HepG2 (cell line): ENCODE measurements around the gene GNG10. TPM values are rescaled to one million over a fixed set of nuclear protein-coding genes. Genes with fewer than 3 reads are reported as not detected.

Experiments used
- ATAC-seq: fragments of 200-7000 bp; cut with Tn5 transposase; 3 replicates; pipeline ENCODE4 v1.9.1; 2020; ENCODE audit warnings: mild to moderate bottlenecking, moderate library complexity
- BruUV-seq: library from RNA; stranded (reverse); fragments of 400-500 nt; replicated peaks from 2 replicates; lab custom pipeline; 2021; lab: Mats Ljungman, UMichigan
- CTCF ChIA-PET: fragments of 300-600 bp; formaldehyde crosslinking; extraction: SDS; loops from one replicate; lab custom pipeline; 2021; ENCODE audit warnings: low total read pairs, inconsistent platforms, low intra/inter-chr PET ratio; lab: Yijun Ruan, JAX
- POLR2A ChIA-PET: fragments of 350-600 bp; sonication (Branson Sonifier 250); formaldehyde crosslinking; loops from one replicate; lab custom pipeline; 2020; ENCODE audit warnings: antibody characterized with exemption, inconsistent platforms; lab: Yijun Ruan, JAX
- DNase-seq: peaks from one replicate; pipeline ENCODE4 v3.0.0-alpha.2; 2015; ENCODE audit warnings: low spot score
- FAIRE-seq: peaks from 3 replicates; lab custom pipeline; 2011; peaks lifted over from hg19 to GRCh38; lab: Jason Lieb, UNC
- H2AFZ ChIP-seq: one replicate; pipeline ENCODE4 v1.6.1; 2011; ENCODE audit warnings: low read length, inconsistent platforms
- H3K27ac ChIP-seq: fragments of 300-600 bp; 3 replicates; pipeline ENCODE4 v1.8.0; 2011; ENCODE audit warnings: mixed run types, mild to moderate bottlenecking, mixed read lengths, low read length, inconsistent platforms; ENCODE audit not compliant: insufficient read depth; ENCODE audit errors: extremely low read length
- H3K27me3 ChIP-seq, 2 experiments: fragments of 200-600 bp in 1 of 2; 2 replicates in 1 of 2; 3 replicates in 1 of 2; pipeline versions ENCODE4 v1.6.0 to v1.8.0; 2011; ENCODE audit warnings: low read length in 2 of 2, mild to moderate bottlenecking in 2 of 2, moderate library complexity in 2 of 2, inconsistent platforms in 1 of 2; ENCODE audit not compliant: insufficient read depth in 2 of 2, control insufficient read depth in 1 of 2
- H3K36me3 ChIP-seq, 2 experiments: fragments of 200-600 bp in 1 of 2; replicated peaks in 1 of 2; 2 replicates in 1 of 2; 3 replicates in 1 of 2; pipeline versions ENCODE4 v1.5.1 to v1.8.0; 2011; ENCODE audit warnings: low read length in 2 of 2, inconsistent platforms in 1 of 2; ENCODE audit not compliant: insufficient read depth in 2 of 2, control insufficient read depth in 1 of 2
- H3K4me1 ChIP-seq: 2 replicates; pipeline ENCODE4 v1.5.1; 2012; ENCODE audit warnings: low read length, inconsistent platforms; ENCODE audit not compliant: insufficient read depth
- H3K4me2 ChIP-seq: 2 replicates; pipeline ENCODE4 v1.6.0; 2011; ENCODE audit warnings: low read depth, low read length, inconsistent platforms
- H3K4me3 ChIP-seq, 3 experiments: fragments of 200-600 bp in 1 of 3; sonication (generic), shearing (Covaris generic) in 1 of 3; replicated peaks in 1 of 3; 2 replicates each; pipeline ENCODE4 v1.5.1; 2011 to 2016; ENCODE audit warnings: low read length in 3 of 3, inconsistent platforms in 2 of 3, low read depth in 2 of 3, mild to moderate bottlenecking in 2 of 3, control low read depth in 1 of 3, mixed read lengths in 1 of 3; ENCODE audit not compliant: insufficient read depth in 1 of 3
- H3K79me2 ChIP-seq: one replicate; pipeline ENCODE4 v1.6.1; 2011; ENCODE audit warnings: low read length, inconsistent platforms; ENCODE audit not compliant: insufficient read depth
- H3K9ac ChIP-seq: 2 replicates; pipeline ENCODE4 v1.6.0; 2011; ENCODE audit warnings: mild to moderate bottlenecking, low read depth, low read length, inconsistent platforms; ENCODE audit not compliant: insufficient read depth
- H3K9me3 ChIP-seq: 2 replicates; pipeline ENCODE4 v1.5.1; 2012; ENCODE audit warnings: mild to moderate bottlenecking, low read length
- H4K20me1 ChIP-seq: 2 replicates; pipeline ENCODE4 v1.6.0; 2011; ENCODE audit warnings: inconsistent platforms, mild to moderate bottlenecking, low read length, moderate library complexity; ENCODE audit not compliant: insufficient read depth
- AHDC1 ChIP-seq: sonication (generic); formaldehyde crosslinking; IDR thresholded peaks from 2 replicates; pipeline ENCODE4 v1.5.1; 2020; ENCODE audit warnings: mild to moderate bottlenecking, missing genetic modification reagents, borderline replicate concordance
- CEBPB ChIP-seq: IDR thresholded peaks from 2 replicates; pipeline ENCODE4 v1.6.1; 2011; ENCODE audit warnings: low read depth, low read length, improper control_type of control experiment, borderline replicate concordance
- DDIT3 ChIP-seq: sonication (generic); formaldehyde crosslinking; IDR thresholded peaks from 2 replicates; pipeline ENCODE4 v1.4.0; 2020; ENCODE audit warnings: mild to moderate bottlenecking, missing genetic modification reagents
- HDAC6 ChIP-seq: fragments of 200-600 bp; sonication (generic); IDR thresholded peaks from 2 replicates; pipeline ENCODE4 v1.7.0; 2017; ENCODE audit warnings: mild to moderate bottlenecking, antibody characterized with exemption, low read length, low read depth
- MAZ ChIP-seq, 2 experiments: sonication (generic) in 1 of 2; formaldehyde crosslinking in 1 of 2; IDR thresholded peaks; 2 replicates each; pipeline versions ENCODE4 v1.5.0 to v1.6.1; 2012 to 2020; ENCODE audit warnings: low read depth in 2 of 2, mild to moderate bottlenecking in 2 of 2, borderline replicate concordance in 1 of 2, improper control_type of control experiment in 1 of 2, low read length in 1 of 2, missing genetic modification reagents in 1 of 2, moderate library complexity in 1 of 2
- NCOA2 ChIP-seq: sonication (generic); formaldehyde crosslinking; IDR thresholded peaks from 2 replicates; pipeline ENCODE4 v1.8.0; 2022; ENCODE audit warnings: inconsistent platforms
- POLR2A ChIP-seq, 2 experiments: IDR thresholded peaks; 2 replicates each; pipeline ENCODE4 v1.6.1; 2011; ENCODE audit warnings: low read depth in 2 of 2, low read length in 2 of 2, mild to moderate bottlenecking in 1 of 2, moderate library complexity in 1 of 2; ENCODE audit not compliant: insufficient read depth in 1 of 2
- PRDM10 ChIP-seq: sonication (generic); formaldehyde crosslinking; IDR thresholded peaks from 2 replicates; pipeline ENCODE4 v1.4.0; 2020; ENCODE audit warnings: low read depth, missing genetic modification reagents
- SKI ChIP-seq: fragments of 450-650 bp; IDR thresholded peaks from one replicate; pipeline ENCODE4 v1.6.1; 2018; ENCODE audit warnings: mild to moderate bottlenecking; ENCODE audit not compliant: partially characterized antibody
- TMF1 ChIP-seq: sonication (generic); formaldehyde crosslinking; IDR thresholded peaks from 2 replicates; pipeline ENCODE4 v1.8.1; 2022; ENCODE audit warnings: low read depth, missing genetic modification reagents
- ZBTB26 ChIP-seq: IDR thresholded peaks from 2 replicates; pipeline ENCODE4 v1.6.1; 2016; ENCODE audit warnings: missing compliant biosample characterization, missing genetic modification reagents, borderline replicate concordance
- ZBTB3 ChIP-seq: sonication (generic); formaldehyde crosslinking; IDR thresholded peaks from 2 replicates; pipeline ENCODE4 v1.4.0; 2020; ENCODE audit warnings: low read depth, mild to moderate bottlenecking, moderate library complexity, missing genetic modification reagents, borderline replicate concordance
- WGBS: methylation state at CpG from one replicate; pipeline ENCODE4 v1.1.6; 2017; ENCODE audit warnings: low lambda C conversion rate; 5-methylcytosine and 5-hydroxymethylcytosine counted together
- in situ Hi-C: cut with HindIII; loops from 2 replicates; pipeline ENCODE4 v1.10.0; 2017; ENCODE audit warnings: low pct_unique_long_range_greater_than_20kb; ENCODE audit not compliant: extremely low pct_ligation_motif_present
- intact Hi-C: fragments of 100-400 bp; cut with micrococcal nuclease; formaldehyde crosslinking; loops from one replicate; pipeline ENCODE4 v1.10.0; 2022; ENCODE audit not compliant: unreplicated experiment
- polyA plus RNA-seq, 8 experiments: library from polyadenylated mRNA; depleted of rRNA in 3 of 8; stranded (reverse) in 7 of 8; unstranded in 1 of 8; fragments of >200 nt; fragmentation: Illumina TruSeq in 4 of 8; extraction: Trizol in 4 of 8; gene quantifications; 2 replicates each; pipeline versions ENCODE4 v1.2.1 to v1.2.3, GENCODE V29; 2011 to 2016; ENCODE audit warnings: low read depth in 4 of 8, missing spikeins in 1 of 8, mixed read lengths in 1 of 8; ENCODE audit not compliant: insufficient read depth in 1 of 8
- total RNA-seq, 5 experiments: library from RNA; depleted of rRNA; stranded (reverse); fragments of >200 nt; fragmentation: Illumina TruSeq; extraction: Trizol; gene quantifications; 2 replicates each; pipeline ENCODE4 v1.2.3, GENCODE V29; 2016; ENCODE audit warnings: low read depth in 1 of 5

The GNG10 gene
- total and polyA plus RNA-seq, 2 of the 13 experiments (the other 11 are each of a cell fraction or from before 2014, with no cell fraction given), result 29.8 to 32.4 TPM

GRCh38 chr9:111632060-111632459, 29.3 kb upstream of the GNG10 start:
- ChIA-PET POLR2A (interaction anchor here (1.3 to 1.6 kb wide), 5 partner anchors 10 to 40 kb away, joined by 3 to 18 read pairs (median 5); partner anchors contain the start of genes GNG10 and PTGR1), CTCF (no interaction called here)
- TF ChIP-seq POLR2A (IDR thresholded peaks at IDR 0.05; ENCODE audit: insufficient read depth in 1 of 2, low read depth in 2 of 2, low read length in 2 of 2) (peak in 1 of 2 experiments; percentile 47; a peak in 1 of 4 replicates), CEBPB (peak; percentile 17; the same call in 1 of the 2 replicates), DDIT3 (CRISPR knock-in tag) (no peak), ZBTB3 (CRISPR knock-in tag) (no peak), AHDC1 (CRISPR knock-in tag) (0 out of 2 replicates have a peak, but pooled peaks have one; percentile 29), MAZ (IDR thresholded peaks at IDR 0.05; ENCODE audit: borderline replicate concordance, low read depth, low read length) (no peak), MAZ (CRISPR knock-in tag; IDR thresholded peaks at IDR 0.05; ENCODE audit: low read depth) (no peak), PRDM10 (CRISPR knock-in tag) (no peak), ZBTB26 (CRISPR knock-in tag) (no peak), SKI (no peak), TMF1 (0 out of 2 replicates have a peak, but pooled peaks have one; percentile 4), NCOA2 (CRISPR knock-in tag) (peak; percentile 19; the same call in 1 of the 2 replicates), HDAC6 (no peak)
- H3K9me3 ChIP-seq, result no peaks in the 10 kb centered on the region
- peaks cover 28% of the 10 kb centered on the region for H4K20me1 ChIP-seq
- intact Hi-C loops, result no loop called here
- H3K4me3 ChIP-seq, result peak overlapping the region; percentile 72 to 98 (median 91)
- peaks cover 58% of the 10 kb centered on the region for H3K79me2 ChIP-seq
- no peak overlapping the region for H2AFZ ChIP-seq
- peak overlapping the region; percentile 89 for H3K4me2 ChIP-seq
- BruUV-seq, result no TSS peak
- in situ Hi-C loops, result no loop called here
- WGBS, result 10% methylated on average over 5 of the region's 5 CpGs
- no peaks in the 10 kb centered on the region for H3K36me3 ChIP-seq
- DNase-seq (peak; percentile 23), FAIRE-seq (no peak), ATAC-seq (no peak)
- H3K9ac ChIP-seq, result peak overlapping the region; percentile 96
- peak overlapping the region; percentile 80 for H3K27ac ChIP-seq
- H3K27me3 ChIP-seq, result no peaks in the 10 kb centered on the region; a peak in 1 of 5 replicates
- H3K4me1 ChIP-seq, result peaks cover 65% of the 10 kb centered on the region
